ENCODE results near the gene PSMG3.

GRCh38 chr7:1601956-1602355 lies 32.1 kb upstream of the PSMG3 start:
- no peak for TF ChIP-seq CTCF (IDR thresholded peaks at IDR 0.05)
- TF ChIP-seq POLR2A (IDR thresholded peaks at IDR 0.05), result no peak

Measured in Peyer's patch (tissue), 4 donors.